GM23338 (cell line): ENCODE measurements around the gene TBX10. TPM values are rescaled to one million over a fixed set of nuclear protein-coding genes. Genes with fewer than 3 reads are reported as not detected.

Source experiments
- ATAC-seq: fragments of 200-7000 bp; cut with Tn5 transposase; 3 replicates; pipeline ENCODE4 v1.9.1; 2020
- DNase-seq: peaks from one replicate; pipeline ENCODE4 v3.0.0-alpha.2; 2015; ENCODE audit warnings: low spot score
- H2AFZ ChIP-seq: fragments of 200-600 bp; sonication (generic); 2 replicates; pipeline ENCODE4 v1.8.0; 2016; ENCODE audit warnings: antibody characterized with exemption, mild to moderate bottlenecking, moderate library complexity
- H3F3A ChIP-seq: fragments of 200-600 bp; sonication (generic); replicated peaks from 2 replicates; pipeline ENCODE4 v1.8.0; 2017; ENCODE audit warnings: antibody characterized with exemption, mixed run types, low read depth
- H3K27ac ChIP-seq: fragments of 200-600 bp; sonication (generic); 2 replicates; pipeline ENCODE4 v1.6.1; 2016; ENCODE audit warnings: low read depth
- H3K27me3 ChIP-seq: fragments of 200-600 bp; sonication (generic); 2 replicates; pipeline ENCODE4 v1.8.0; 2016; ENCODE audit warnings: mild to moderate bottlenecking, mixed run types, moderate library complexity; ENCODE audit not compliant: insufficient read depth
- H3K36me3 ChIP-seq: fragments of 200-600 bp; sonication (generic); 2 replicates; pipeline ENCODE4 v1.8.0; 2016; ENCODE audit warnings: mild to moderate bottlenecking; ENCODE audit not compliant: insufficient read depth
- H3K4me1 ChIP-seq: fragments of 200-600 bp; sonication (generic); 2 replicates; pipeline ENCODE4 v1.8.0; 2016; ENCODE audit warnings: mild to moderate bottlenecking, moderate library complexity; ENCODE audit not compliant: insufficient read depth
- H3K4me2 ChIP-seq: fragments of 200-600 bp; sonication (generic); 2 replicates; pipeline ENCODE4 v1.7.1; 2017; ENCODE audit warnings: mixed run types
- H3K4me3 ChIP-seq: fragments of 200-600 bp; sonication (generic); 2 replicates; pipeline ENCODE4 v1.6.1; 2016; ENCODE audit warnings: mixed run types
- H3K79me2 ChIP-seq: fragments of 200-600 bp; sonication (generic); replicated peaks from 2 replicates; pipeline ENCODE4 v1.8.0; 2017; ENCODE audit warnings: mild to moderate bottlenecking; ENCODE audit not compliant: insufficient read depth
- H3K9me2 ChIP-seq: fragments of 200-600 bp; sonication (generic); 2 replicates; pipeline ENCODE4 v1.8.0; 2017; ENCODE audit not compliant: insufficient read depth
- H4K20me1 ChIP-seq: fragments of 200-600 bp; sonication (generic); replicated peaks from 2 replicates; pipeline ENCODE4 v1.8.0; 2017; ENCODE audit warnings: mild to moderate bottlenecking; ENCODE audit not compliant: insufficient read depth
- H3K27ac Mint-ChIP-seq: 2 replicates; pipeline ENCODE4 v1.8.0; 2020; ENCODE audit warnings: inconsistent platforms, mild to moderate bottlenecking, moderate library complexity, mixed read lengths
- H3K27me3 Mint-ChIP-seq: 3 replicates; pipeline ENCODE4 v1.8.0; 2022; ENCODE audit warnings: low read depth, mild to moderate bottlenecking, moderate library complexity, mixed read lengths, inconsistent platforms; ENCODE audit not compliant: insufficient read depth, poor library complexity
- H3K36me3 Mint-ChIP-seq: 3 replicates; pipeline ENCODE4 v1.8.0; 2021; ENCODE audit warnings: low read depth, mild to moderate bottlenecking, inconsistent platforms, moderate library complexity, mixed read lengths
- H3K4me1 Mint-ChIP-seq: 3 replicates; pipeline ENCODE4 v1.8.0; 2020; ENCODE audit warnings: mild to moderate bottlenecking, inconsistent platforms, mixed read lengths
- H3K4me3 Mint-ChIP-seq: 3 replicates; pipeline ENCODE4 v1.8.0; 2021; ENCODE audit warnings: moderate library complexity, mild to moderate bottlenecking, inconsistent platforms, mixed read lengths
- H3K9me3 Mint-ChIP-seq: 3 replicates; pipeline ENCODE4 v1.8.0; 2020; ENCODE audit warnings: moderate library complexity, mild to moderate bottlenecking, inconsistent platforms, mixed read lengths
- CTCF ChIP-seq, 2 experiments: fragments of 200-600 bp in 1 of 2; sonication (generic) in 1 of 2; conservative IDR thresholded peaks; 2 replicates each; pipeline versions ENCODE4 v1.5.1 to v1.6.1; 2016 to 2017; ENCODE audit warnings: antibody characterized with exemption in 2 of 2, low read depth in 2 of 2, mild to moderate bottlenecking in 2 of 2, moderate library complexity in 1 of 2
- JUNB ChIP-seq: IDR thresholded peaks from one replicate; pipeline ENCODE4 v1.6.1; 2016; ENCODE audit warnings: antibody characterized with exemption; ENCODE audit not compliant: unreplicated experiment
- ZNF462 ChIP-seq: fragments of 250-450 bp; sonication (Bioruptor Pico); IDR thresholded peaks from 2 replicates; pipeline ENCODE4 v1.5.0; 2020; ENCODE audit warnings: mild to moderate bottlenecking, moderate library complexity
- polyA plus RNA-seq: library from polyadenylated mRNA; unstranded; fragments of >200 nt; fragmentation: Nextera tagmentation; extraction: Ambion mirVana; gene quantifications from 2 replicates; pipeline ENCODE4 v1.2.1, GENCODE V29; 2016
- total RNA-seq: library from RNA; depleted of rRNA; stranded (reverse); fragments of >200 nt; shearing (Covaris generic); gene quantifications from 2 replicates; pipeline ENCODE4 v1.2.3, GENCODE V29; 2014

Gene TBX10
- total and polyA plus RNA-seq, 2 experiments from 2014 or later = 0.10 TPM; not detected in 1

GRCh38 chr11:67613960-67614715, 25.4 kb downstream of the TBX10 start:
- Mint-ChIP-seq H3K27ac (no peak overlapping the region), H3K9me3 (no peaks in the 10 kb centered on the region; the same call in 1 of the 3 replicates), H3K4me1 (peaks cover 37% of the 10 kb centered on the region), H3K4me3 (peak overlapping the region; percentile 26; the same call in 1 of the 3 replicates), H3K36me3 (peaks cover 23% of the 10 kb centered on the region), H3K27me3 (peaks cover 45% of the 10 kb centered on the region)
- Histone ChIP-seq H3K9me2 (no peaks in the 10 kb centered on the region), H3K4me2 (peak overlapping the region; percentile 65), H3K4me3 (peak overlapping the region; percentile 41), H2AFZ (no peak overlapping the region), H3F3A (peaks cover 3% of the 10 kb centered on the region; the same call in 1 of the 2 replicates), H3K4me1 (peaks cover 32% of the 10 kb centered on the region), H3K27me3 (peaks cover 37% of the 10 kb centered on the region), H3K27ac (no peak overlapping the region), H4K20me1 (no peaks in the 10 kb centered on the region), H3K36me3 (no peaks in the 10 kb centered on the region), H3K79me2 (no peaks in the 10 kb centered on the region)
- peak; percentile 54 for ATAC-seq
- peak; percentile 87 for DNase-seq
- TF ChIP-seq JUNB (no peak), ZNF462 (CRISPR knock-in tag) (no peak), CTCF (conservative IDR thresholded peaks at IDR 0.05; ENCODE audit: low read depth in 2 of 2) (peak; percentile 65 to 73)
